ENCODE data around the gene SORCS3. TPM values are rescaled to one million over a fixed set of nuclear protein-coding genes. Genes with fewer than 3 reads are reported as not detected.

Gene SORCS3
- total RNA-seq, 1 experiment from 2014 or later = not detected

DNA sequence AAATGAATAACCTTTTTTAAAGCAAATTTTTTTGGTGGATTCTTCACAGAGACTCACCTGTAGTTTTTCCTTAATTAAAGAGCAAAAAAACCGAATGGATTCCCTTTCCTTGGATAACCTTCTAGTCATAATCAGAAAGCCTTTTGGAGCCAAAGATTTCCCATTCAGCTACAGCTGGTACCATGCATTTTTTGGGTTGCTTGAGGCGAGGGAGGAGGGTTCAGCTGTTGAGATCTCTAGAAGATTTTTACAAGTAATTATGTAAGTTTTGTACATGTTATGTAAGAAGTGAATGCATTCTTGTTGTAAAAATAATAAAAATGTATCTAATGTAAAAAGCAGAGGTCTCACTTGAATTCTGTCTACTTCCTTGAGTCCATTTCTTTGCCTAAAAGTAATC is 463.2 kb downstream of the SORCS3 start:
- POLR2A ChIA-PET (ENCODE audit: unreplicated experiment) = no interaction called here
- intact Hi-C loops (cut with micrococcal nuclease; ENCODE audit: unreplicated experiment) = no loop called here
- H2AFZ ChIP-seq = no peak overlapping the region
- H3K9me3 ChIP-seq (ENCODE audit: insufficient read depth, low read depth) = no peaks in the 10 kb centered on the region
- H3K36me3 ChIP-seq (ENCODE audit: low read depth) = no peaks in the 10 kb centered on the region
- H3K4me3 ChIP-seq = no peak overlapping the region
- CTCF ChIA-PET = no interaction called here
- no peaks in the 10 kb centered on the region for H3K27me3 ChIP-seq (ENCODE audit: insufficient read depth, low read depth)
- H3K4me1 ChIP-seq (replicated peaks; ENCODE audit: insufficient read depth) = no peaks in the 10 kb centered on the region
- no peak for DNase-seq
- no peaks in the 10 kb centered on the region for H3F3A ChIP-seq (ENCODE audit: insufficient read depth, low read depth)
- no peak overlapping the region for H3K4me2 ChIP-seq
- TF ChIP-seq, protein P1, sequence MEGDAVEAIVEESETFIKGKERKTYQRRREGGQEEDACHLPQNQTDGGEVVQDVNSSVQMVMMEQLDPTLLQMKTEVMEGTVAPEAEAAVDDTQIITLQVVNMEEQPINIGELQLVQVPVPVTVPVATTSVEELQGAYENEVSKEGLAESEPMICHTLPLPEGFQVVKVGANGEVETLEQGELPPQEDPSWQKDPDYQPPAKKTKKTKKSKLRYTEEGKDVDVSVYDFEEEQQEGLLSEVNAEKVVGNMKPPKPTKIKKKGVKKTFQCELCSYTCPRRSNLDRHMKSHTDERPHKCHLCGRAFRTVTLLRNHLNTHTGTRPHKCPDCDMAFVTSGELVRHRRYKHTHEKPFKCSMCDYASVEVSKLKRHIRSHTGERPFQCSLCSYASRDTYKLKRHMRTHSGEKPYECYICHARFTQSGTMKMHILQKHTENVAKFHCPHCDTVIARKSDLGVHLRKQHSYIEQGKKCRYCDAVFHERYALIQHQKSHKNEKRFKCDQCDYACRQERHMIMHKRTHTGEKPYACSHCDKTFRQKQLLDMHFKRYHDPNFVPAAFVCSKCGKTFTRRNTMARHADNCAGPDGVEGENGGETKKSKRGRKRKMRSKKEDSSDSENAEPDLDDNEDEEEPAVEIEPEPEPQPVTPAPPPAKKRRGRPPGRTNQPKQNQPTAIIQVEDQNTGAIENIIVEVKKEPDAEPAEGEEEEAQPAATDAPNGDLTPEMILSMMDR (conservative IDR thresholded peaks at IDR 0.05) = no peak
- no peak for TF ChIP-seq EZH2 (IDR thresholded peaks at IDR 0.05; ENCODE audit: low read depth)
- no TSS peak for BruUV-seq (replicated peaks)
- no peak overlapping the region for H3K27ac ChIP-seq
- no peaks in the 10 kb centered on the region for H3K9me2 ChIP-seq (ENCODE audit: insufficient read depth)
- no peaks in the 10 kb centered on the region for H4K20me1 ChIP-seq (ENCODE audit: insufficient read depth)
- H3K79me2 ChIP-seq (ENCODE audit: low read depth) = no peaks in the 10 kb centered on the region

DNA sequence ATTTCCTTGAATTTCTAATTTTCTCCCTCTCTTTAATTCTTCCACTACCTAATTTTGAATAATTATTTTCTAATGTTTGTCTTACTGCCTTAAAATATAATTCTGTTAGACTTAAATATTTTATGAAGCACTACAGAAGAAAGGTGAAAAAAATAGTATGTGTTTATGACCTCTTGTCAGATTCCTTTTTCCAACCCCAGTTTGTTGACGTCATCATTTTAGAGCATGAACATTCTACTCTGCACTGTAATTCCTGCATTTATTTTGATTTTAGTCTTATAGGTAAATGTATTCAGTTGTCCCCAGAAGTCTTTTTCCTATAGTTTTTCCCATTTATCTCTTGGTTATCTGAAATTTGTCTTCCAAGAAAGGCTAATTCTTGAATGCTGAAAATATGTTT is 468.1 kb downstream of the SORCS3 start:
- Histone ChIP-seq H3K79me2 (ENCODE audit: low read depth) (no peaks in the 10 kb centered on the region), H3K36me3 (ENCODE audit: low read depth) (no peaks in the 10 kb centered on the region), H3K9me3 (ENCODE audit: insufficient read depth, low read depth) (no peaks in the 10 kb centered on the region), H2AFZ (no peak overlapping the region), H3K4me3 (no peak overlapping the region), H4K20me1 (ENCODE audit: insufficient read depth) (no peaks in the 10 kb centered on the region), H3K9me2 (ENCODE audit: insufficient read depth) (no peaks in the 10 kb centered on the region), H3F3A (ENCODE audit: insufficient read depth, low read depth) (no peaks in the 10 kb centered on the region), H3K27me3 (ENCODE audit: insufficient read depth, low read depth) (no peaks in the 10 kb centered on the region), H3K4me1 (replicated peaks; ENCODE audit: insufficient read depth) (no peaks in the 10 kb centered on the region), H3K4me2 (no peak overlapping the region), H3K27ac (no peak overlapping the region)
- CTCF ChIA-PET = no interaction called here
- POLR2A ChIA-PET (ENCODE audit: unreplicated experiment) = no interaction called here
- no peak for DNase-seq
- intact Hi-C loops (cut with micrococcal nuclease; ENCODE audit: unreplicated experiment) = no loop called here
- BruUV-seq (replicated peaks) = no TSS peak
- TF ChIP-seq, protein P1 (conservative IDR thresholded peaks at IDR 0.05) = no peak
- no peak for TF ChIP-seq EZH2 (IDR thresholded peaks at IDR 0.05; ENCODE audit: low read depth)

GRCh38 chr10:105112862-105113261 is 471.8 kb downstream of the SORCS3 start:
- Histone ChIP-seq H3K4me3 (no peak overlapping the region), H3K27me3 (ENCODE audit: insufficient read depth, low read depth) (no peaks in the 10 kb centered on the region), H3K4me2 (no peak overlapping the region), H3K36me3 (ENCODE audit: low read depth) (no peaks in the 10 kb centered on the region), H3K79me2 (ENCODE audit: low read depth) (no peaks in the 10 kb centered on the region), H3K4me1 (replicated peaks; ENCODE audit: insufficient read depth) (no peaks in the 10 kb centered on the region), H2AFZ (no peak overlapping the region), H3K9me2 (ENCODE audit: insufficient read depth) (no peaks in the 10 kb centered on the region), H3K27ac (no peak overlapping the region), H3F3A (ENCODE audit: insufficient read depth, low read depth) (no peaks in the 10 kb centered on the region), H4K20me1 (ENCODE audit: insufficient read depth) (no peaks in the 10 kb centered on the region), H3K9me3 (ENCODE audit: insufficient read depth, low read depth) (no peaks in the 10 kb centered on the region)
- intact Hi-C loops (cut with micrococcal nuclease; ENCODE audit: unreplicated experiment) = no loop called here
- CTCF ChIA-PET = no interaction called here
- POLR2A ChIA-PET (ENCODE audit: unreplicated experiment) = no interaction called here
- no TSS peak for BruUV-seq (replicated peaks)
- no peak for DNase-seq
- TF ChIP-seq, protein P1 (conservative IDR thresholded peaks at IDR 0.05) = no peak
- TF ChIP-seq EZH2 (IDR thresholded peaks at IDR 0.05; ENCODE audit: low read depth) = no peak
